Measurements from ENCODE around the gene DIS3L2. TPM values are rescaled to one million over a fixed set of nuclear protein-coding genes. Genes with fewer than 3 reads are reported as not detected.
A peak's percentile ranks its signal among the peaks of the same experiment; 100 is the strongest.
"Not testable (repeated sequence)": the region's sequence is repeated elsewhere in the genome, so short reads cannot be mapped to it uniquely, and the experiment has no call there.

Gene DIS3L2
- total RNA-seq, 4 donors from 2014 or later = 22.2 to 31.6 (median 27.8) TPM

DNA sequence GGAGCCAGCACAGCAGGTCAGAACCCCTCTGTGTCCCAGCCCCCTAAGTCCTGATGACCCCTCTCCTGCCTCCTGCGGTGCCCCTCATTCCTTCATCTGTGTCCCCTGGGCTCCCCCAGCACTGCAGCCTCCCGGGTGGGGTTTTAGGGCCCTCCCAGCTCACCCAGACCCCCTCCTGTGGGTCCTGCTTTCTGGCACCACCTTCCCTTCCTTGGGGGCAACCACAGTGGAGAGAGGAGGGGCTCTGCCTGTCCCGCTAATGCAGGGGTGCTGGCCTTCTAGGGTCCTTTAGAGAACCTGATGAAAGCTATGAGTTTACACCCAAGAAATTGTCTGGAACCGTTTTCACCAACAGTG is 374.3 kb downstream of the DIS3L2 start:
- TF ChIP-seq, protein P1, sequence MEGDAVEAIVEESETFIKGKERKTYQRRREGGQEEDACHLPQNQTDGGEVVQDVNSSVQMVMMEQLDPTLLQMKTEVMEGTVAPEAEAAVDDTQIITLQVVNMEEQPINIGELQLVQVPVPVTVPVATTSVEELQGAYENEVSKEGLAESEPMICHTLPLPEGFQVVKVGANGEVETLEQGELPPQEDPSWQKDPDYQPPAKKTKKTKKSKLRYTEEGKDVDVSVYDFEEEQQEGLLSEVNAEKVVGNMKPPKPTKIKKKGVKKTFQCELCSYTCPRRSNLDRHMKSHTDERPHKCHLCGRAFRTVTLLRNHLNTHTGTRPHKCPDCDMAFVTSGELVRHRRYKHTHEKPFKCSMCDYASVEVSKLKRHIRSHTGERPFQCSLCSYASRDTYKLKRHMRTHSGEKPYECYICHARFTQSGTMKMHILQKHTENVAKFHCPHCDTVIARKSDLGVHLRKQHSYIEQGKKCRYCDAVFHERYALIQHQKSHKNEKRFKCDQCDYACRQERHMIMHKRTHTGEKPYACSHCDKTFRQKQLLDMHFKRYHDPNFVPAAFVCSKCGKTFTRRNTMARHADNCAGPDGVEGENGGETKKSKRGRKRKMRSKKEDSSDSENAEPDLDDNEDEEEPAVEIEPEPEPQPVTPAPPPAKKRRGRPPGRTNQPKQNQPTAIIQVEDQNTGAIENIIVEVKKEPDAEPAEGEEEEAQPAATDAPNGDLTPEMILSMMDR (IDR thresholded peaks at IDR 0.05) = no peak
- DNase-seq (ENCODE audit: low spot score) = no peak

DNA sequence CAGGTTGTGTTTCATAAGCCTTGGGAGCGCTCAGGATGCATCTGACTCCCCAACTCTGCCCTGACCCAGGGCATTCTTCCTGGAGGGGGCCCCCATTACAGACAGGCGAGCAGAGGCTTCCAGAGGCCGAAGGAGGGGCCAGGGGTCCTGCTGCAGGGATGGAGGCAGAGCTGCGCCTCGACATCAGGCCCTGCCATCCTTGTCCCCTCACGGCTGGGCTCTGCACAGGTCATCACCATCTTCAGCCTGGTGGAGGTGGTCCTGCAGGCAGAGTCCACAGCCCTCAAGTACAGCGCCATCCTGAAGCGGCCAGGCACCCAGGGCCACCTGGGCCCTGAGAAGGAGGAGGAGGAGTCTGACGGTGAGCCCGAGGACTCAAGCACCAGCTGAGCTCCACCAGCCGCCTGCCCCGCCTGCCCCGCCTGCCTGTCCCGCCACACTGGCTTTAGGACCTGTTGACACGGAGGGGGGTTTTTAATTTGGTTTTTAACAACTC is 374.8 kb downstream of the DIS3L2 start:
- no peak for ATAC-seq (ENCODE audit: low FRiP score)
- no peak for DNase-seq (ENCODE audit: low spot score)
- TF ChIP-seq, protein P1 (IDR thresholded peaks at IDR 0.05) = no peak

More for the DNA sequence above, 374.3 kb downstream of the DIS3L2 start:
- ATAC-seq (ENCODE audit: low FRiP score) = no peak

DNA sequence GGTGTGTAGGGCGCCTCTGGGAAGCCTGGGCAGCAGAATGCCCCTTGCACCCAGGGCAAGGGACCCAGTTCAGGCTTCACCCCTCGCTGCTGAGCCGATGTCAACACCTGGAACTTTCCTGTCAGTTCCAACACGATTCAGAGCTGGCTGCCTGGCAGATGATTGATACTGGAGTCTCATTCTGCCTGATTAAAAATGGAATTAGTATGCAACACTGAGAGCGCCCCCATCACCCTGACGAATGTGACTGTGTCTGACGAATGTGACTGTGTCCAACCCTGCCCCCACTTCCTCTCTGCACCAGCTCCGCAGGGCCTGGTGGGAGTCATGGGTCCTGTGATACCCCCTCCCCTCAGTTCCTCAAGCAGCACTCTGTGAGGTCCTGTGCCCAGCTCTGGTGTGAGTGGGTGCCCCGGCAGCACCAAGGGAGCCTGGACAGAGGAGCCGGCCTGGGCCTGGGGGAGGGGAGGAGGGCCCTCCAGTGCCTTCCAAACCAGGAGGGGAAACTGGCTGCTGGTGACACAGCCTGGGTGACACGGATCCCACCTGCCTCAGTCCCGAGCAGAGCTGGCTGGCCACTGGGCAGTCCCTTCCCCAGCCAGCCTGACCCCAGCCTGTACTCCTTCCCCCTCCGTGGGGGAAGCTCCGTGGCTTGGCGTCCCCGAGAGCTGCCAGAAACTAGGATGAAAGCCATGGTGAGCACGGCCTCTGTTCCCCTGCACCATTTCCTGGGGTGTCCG is 375.6 kb downstream of the DIS3L2 start:
- TF ChIP-seq, protein P1 (IDR thresholded peaks at IDR 0.05) = no peak
- DNase-seq (ENCODE audit: low spot score) = peak; percentile 20
- ATAC-seq (ENCODE audit: low FRiP score) = no peak

GRCh38 chr2:232338094-232338758 is 376.7 kb downstream of the DIS3L2 start:
- not testable (repeated sequence) for DNase-seq (ENCODE audit: low spot score); ATAC-seq (ENCODE audit: low FRiP score)

DNA sequence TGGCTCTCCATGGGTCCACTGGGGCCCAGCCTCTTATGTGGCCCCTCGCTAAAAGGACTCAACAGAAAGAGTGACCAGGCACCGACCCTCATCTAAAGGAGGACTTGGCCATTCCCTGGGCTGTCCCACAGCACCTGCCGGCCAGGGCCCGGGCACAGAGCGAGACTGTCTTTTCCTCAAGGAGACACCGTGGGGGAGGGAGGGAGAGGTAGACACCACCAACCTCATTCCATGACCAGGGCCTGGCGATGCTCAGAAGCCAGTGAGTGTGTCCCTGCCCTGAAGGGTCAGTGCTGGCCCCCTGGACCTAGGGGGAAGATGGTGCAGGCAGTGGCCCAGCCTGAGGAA is 377.2 kb downstream of the DIS3L2 start:
- no peak for DNase-seq (ENCODE audit: low spot score)
- ATAC-seq (ENCODE audit: low FRiP score) = no peak
- TF ChIP-seq, protein P1 (IDR thresholded peaks at IDR 0.05) = no peak

DNA sequence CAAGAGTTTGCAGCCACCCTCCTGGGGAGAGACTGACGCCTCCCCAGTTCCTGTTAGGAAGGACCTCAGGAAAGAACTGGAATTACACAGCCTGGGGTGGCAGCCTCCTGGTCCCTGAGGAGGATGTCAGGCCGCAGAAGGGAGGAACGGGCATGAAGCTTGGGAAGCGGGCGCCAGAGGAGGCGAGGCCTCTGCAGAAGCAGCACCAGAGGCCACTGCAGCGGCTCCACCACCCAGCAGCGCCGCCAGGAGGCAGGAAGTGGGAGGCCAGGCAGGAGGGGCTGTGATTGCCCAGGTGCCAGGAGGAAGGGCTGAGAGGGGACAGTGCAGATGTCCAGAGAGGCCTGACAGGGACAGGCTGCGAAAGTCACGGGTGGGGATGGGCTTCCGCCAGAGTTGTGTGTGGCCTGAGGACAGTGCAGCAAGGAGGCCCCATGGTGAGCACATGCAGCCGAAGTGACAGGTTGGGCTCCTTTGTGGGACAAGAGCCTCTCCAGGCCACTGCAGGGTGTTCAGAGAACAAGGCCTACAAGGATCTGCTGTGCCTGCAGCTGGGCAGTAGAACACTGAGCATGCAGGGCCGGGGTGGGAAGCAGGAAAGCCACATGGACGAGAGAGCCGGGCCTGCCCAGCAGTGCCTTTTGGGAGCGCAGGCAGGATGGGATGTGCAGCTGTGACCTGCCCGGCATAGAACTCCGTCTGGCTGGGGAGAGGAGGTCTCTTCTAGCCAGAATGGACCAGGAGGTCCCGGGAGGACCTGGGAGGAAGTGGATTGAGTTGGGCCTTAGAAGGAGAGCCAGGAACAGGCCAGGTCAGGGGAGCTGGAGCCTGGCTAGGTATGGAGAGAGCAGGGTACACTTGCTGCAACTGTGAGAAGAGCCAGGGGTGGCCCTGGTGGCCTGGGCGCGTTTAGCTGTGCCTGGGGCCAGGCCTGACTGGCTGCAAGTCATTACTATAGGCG is 377.9 kb downstream of the DIS3L2 start:
- DNase-seq (ENCODE audit: low spot score) = no peak
- TF ChIP-seq, protein P1 (IDR thresholded peaks at IDR 0.05) = no peak
- ATAC-seq (ENCODE audit: low FRiP score) = no peak

Data from omental fat pad (tissue), 4 donors.